Body of pancreas (tissue), 4 donors: Measurements from ENCODE around the gene ZBTB16. TPM values are rescaled to one million over a fixed set of nuclear protein-coding genes. Genes with fewer than 3 reads are reported as not detected.

ENCODE experiments used
- ATAC-seq: fragments of 150-250 bp; one replicate; pipeline ENCODE4 v1.9.1; 2016
- DNase-seq, 4 donors: peaks; one replicate each; pipeline ENCODE4 v3.0.0-alpha.2; 2019
- H3K27ac ChIP-seq, 4 donors: fragments of 200-600 bp; sonication (generic); 1 replicate in 3 of 4; 2 replicates in 1 of 4; pipeline versions ENCODE4 v1.5.1 to v1.6.1; 2016 to 2019; ENCODE audit warnings: mild to moderate bottlenecking in 1 of 4, mixed read lengths in 1 of 4, moderate library complexity in 1 of 4
- H3K27me3 ChIP-seq, 2 donors: fragments of 200-600 bp; sonication (generic); one replicate each; pipeline ENCODE4 v1.6.0; 2016; ENCODE audit warnings: mild to moderate bottlenecking in 1 of 2
- H3K36me3 ChIP-seq, 2 donors: fragments of 200-600 bp; sonication (generic); replicated peaks in 1 of 2; 2 replicates each; pipeline ENCODE4 v1.5.1; 2016; ENCODE audit warnings: low read depth in 2 of 2; ENCODE audit not compliant: insufficient read depth in 1 of 2
- H3K4me1 ChIP-seq: fragments of 200-600 bp; sonication (generic); one replicate; pipeline ENCODE4 v1.6.0; 2016
- H3K4me3 ChIP-seq, 2 donors: fragments of 200-600 bp; sonication (generic); 1 replicate in 1 of 2; 2 replicates in 1 of 2; pipeline ENCODE4 v1.5.1; 2016 to 2019
- H3K9me3 ChIP-seq, 3 donors: fragments of 200-600 bp; sonication (generic); 1 replicate in 2 of 3; 2 replicates in 1 of 3; pipeline ENCODE4 v1.5.1; 2016
- CTCF ChIP-seq, 7 experiments: fragments of 450-650 bp in 4 of 7; fragments of 200-600 bp in 3 of 7; sonication (generic) in 3 of 7; IDR thresholded peaks; one replicate each; pipeline ENCODE4 v1.5.1; 2016 to 2019; ENCODE audit warnings: antibody characterized with exemption in 7 of 7
- POLR2A ChIP-seq, 3 donors: fragments of 450-650 bp; IDR thresholded peaks; one replicate each; pipeline ENCODE4 v1.6.1; 2016; ENCODE audit warnings: antibody characterized with exemption in 3 of 3, mild to moderate bottlenecking in 2 of 3
- WGBS, 2 donors: methylation state at CpG; one replicate each; pipeline ENCODE4 v1.1.5; 2017; 5-methylcytosine and 5-hydroxymethylcytosine counted together
- intact Hi-C: fragments of 100-400 bp; cut with DNase I; formaldehyde crosslinking; loops from one replicate; pipeline ENCODE4 v1.15.1; 2023
- total RNA-seq, 2 donors: library from RNA; depleted of rRNA; stranded (reverse); fragments of >200 nt; gene quantifications; one replicate each; pipeline ENCODE4 v1.1.0, GENCODE V29; 2016

Gene ZBTB16
- total RNA-seq, 2 donors from 2014 or later, result 96.5 to 150 TPM

DNA sequence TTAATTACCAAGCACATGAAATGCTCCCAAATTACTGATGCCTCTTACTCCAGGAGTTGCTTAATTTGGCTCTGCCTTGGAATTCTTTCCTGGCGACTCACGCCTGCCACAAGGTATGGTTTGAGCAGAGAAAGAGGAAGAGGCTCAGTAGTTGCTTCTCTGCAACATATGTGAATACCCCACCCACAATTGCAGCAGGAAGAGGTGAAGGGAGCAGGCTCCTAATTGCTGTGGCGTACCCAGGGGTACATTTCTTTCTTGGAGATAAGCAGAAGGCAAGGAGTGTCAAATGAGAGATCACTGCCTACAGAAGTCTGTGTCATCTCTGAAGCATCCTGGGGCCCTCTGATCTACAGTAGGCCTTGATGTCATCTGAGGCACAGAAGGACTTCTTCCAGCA lies 226.1 kb downstream of the ZBTB16 start:
- intact Hi-C loops, result no loop called here
- Histone ChIP-seq H3K4me3 (no peak overlapping the region), H3K9me3 (no peaks in the 10 kb centered on the region), H3K36me3 (no peaks in the 10 kb centered on the region), H3K4me1 (no peaks in the 10 kb centered on the region), H3K27ac (no peak overlapping the region), H3K27me3 (no peaks in the 10 kb centered on the region)
- WGBS, 2 donors, result 75 to 88% methylated on average over 3 of the region's 3 CpGs
- TF ChIP-seq POLR2A (IDR thresholded peaks at IDR 0.05) (no peak), CTCF (IDR thresholded peaks at IDR 0.05) (no peak)
- ATAC-seq, result no peak
- no peak for DNase-seq

DNA sequence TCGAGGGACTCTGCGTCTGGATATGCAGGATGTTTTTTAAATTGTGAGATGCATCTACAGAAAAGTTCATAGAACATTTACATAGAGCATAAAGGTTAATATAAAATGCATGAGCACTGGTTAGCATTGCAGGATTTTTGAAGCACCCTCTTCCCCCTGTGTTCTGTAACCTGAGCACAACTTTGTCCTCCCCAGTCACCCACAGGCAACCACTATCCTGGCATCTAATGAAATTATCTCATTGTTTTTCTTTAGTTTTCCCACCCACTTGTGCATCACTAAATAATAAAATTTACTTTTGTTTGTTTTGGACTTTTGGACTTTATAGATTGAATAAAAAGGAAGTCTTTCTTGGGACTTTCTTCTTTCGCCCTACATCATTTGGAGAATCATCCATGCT lies 226.7 kb downstream of the ZBTB16 start:
- Histone ChIP-seq H3K4me1 (no peaks in the 10 kb centered on the region), H3K4me3 (no peak overlapping the region), H3K27me3 (no peaks in the 10 kb centered on the region), H3K36me3 (no peaks in the 10 kb centered on the region), H3K9me3 (no peaks in the 10 kb centered on the region), H3K27ac (no peak overlapping the region)
- WGBS, 2 donors, result 82 to 85% methylated on average over 3 of the region's 3 CpGs
- no peak for TF ChIP-seq CTCF (IDR thresholded peaks at IDR 0.05)
- TF ChIP-seq POLR2A (IDR thresholded peaks at IDR 0.05), result no peak
- intact Hi-C loops, result no loop called here
- no peak for DNase-seq
- ATAC-seq, result no peak

GRCh38 chr11:114287154-114287553 lies 227.6 kb downstream of the ZBTB16 start:
- no peaks in the 10 kb centered on the region for H3K9me3 ChIP-seq
- no peaks in the 10 kb centered on the region for H3K27me3 ChIP-seq
- H3K36me3 ChIP-seq, result no peaks in the 10 kb centered on the region
- WGBS, 2 donors, result 47 to 59% methylated on average over 2 of the region's 2 CpGs
- H3K4me1 ChIP-seq, result peaks cover 4% of the 10 kb centered on the region
- no peak for DNase-seq
- intact Hi-C loops, result no loop called here
- no peak overlapping the region for H3K4me3 ChIP-seq
- no peak for ATAC-seq
- no peak overlapping the region for H3K27ac ChIP-seq
- TF ChIP-seq POLR2A (IDR thresholded peaks at IDR 0.05) (no peak), CTCF (IDR thresholded peaks at IDR 0.05) (no peak)

DNA sequence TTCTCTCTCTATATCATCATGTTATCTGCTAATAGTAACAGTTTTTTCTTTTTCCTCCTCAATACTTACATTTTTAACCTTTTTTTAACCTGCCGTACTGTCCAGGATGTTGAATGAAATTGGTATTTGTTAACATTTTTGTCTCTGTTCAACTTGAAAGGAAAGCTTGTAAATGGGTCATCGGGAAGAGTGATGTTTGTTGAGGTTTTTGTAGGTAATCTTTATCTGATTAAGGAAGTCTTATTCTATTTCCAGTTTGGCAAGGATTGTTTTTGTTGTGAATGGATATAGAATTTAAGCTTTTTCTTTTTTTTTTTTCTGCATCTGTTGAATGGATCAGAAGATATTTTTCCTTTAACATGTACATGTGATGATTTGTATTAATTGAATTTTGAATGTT lies 228.6 kb downstream of the ZBTB16 start:
- H3K9me3 ChIP-seq, result no peaks in the 10 kb centered on the region
- WGBS, 2 donors, result 61 to 65% methylated on average over 2 of the region's 2 CpGs
- H3K27ac ChIP-seq, result no peak overlapping the region
- H3K27me3 ChIP-seq, result no peaks in the 10 kb centered on the region
- no peak for TF ChIP-seq CTCF (IDR thresholded peaks at IDR 0.05)
- TF ChIP-seq POLR2A (IDR thresholded peaks at IDR 0.05), result no peak
- intact Hi-C loops, result no loop called here
- H3K4me3 ChIP-seq, result no peak overlapping the region
- H3K36me3 ChIP-seq, result no peaks in the 10 kb centered on the region
- peaks cover 13% of the 10 kb centered on the region for H3K4me1 ChIP-seq
- DNase-seq, result no peak
- ATAC-seq, result no peak

DNA sequence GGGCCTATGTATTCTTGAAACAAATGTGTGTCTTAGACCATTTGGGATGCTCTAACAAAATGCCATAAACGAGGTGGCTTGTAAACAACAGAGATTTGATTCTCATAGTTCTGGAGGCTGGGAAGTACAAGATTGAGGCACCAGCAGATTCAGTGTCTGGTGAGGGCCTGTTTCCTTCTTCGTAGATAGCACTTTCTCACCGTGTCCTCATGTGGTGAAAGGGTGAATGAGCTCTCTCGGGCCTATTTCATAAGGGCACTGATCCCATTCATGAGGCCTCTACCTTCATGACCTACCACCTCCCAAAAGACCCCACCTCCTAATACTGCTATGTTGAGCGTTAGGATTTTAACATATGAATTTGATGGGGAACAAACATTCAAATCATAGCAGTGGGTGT lies 230.3 kb downstream of the ZBTB16 start:
- no peaks in the 10 kb centered on the region for H3K27me3 ChIP-seq
- TF ChIP-seq POLR2A (IDR thresholded peaks at IDR 0.05), result no peak
- no peak for TF ChIP-seq CTCF (IDR thresholded peaks at IDR 0.05)
- no peak overlapping the region for H3K27ac ChIP-seq
- no peak overlapping the region for H3K4me3 ChIP-seq
- no peaks in the 10 kb centered on the region for H3K9me3 ChIP-seq
- intact Hi-C loops, result no loop called here
- DNase-seq (no peak), ATAC-seq (no peak)
- no peaks in the 10 kb centered on the region for H3K36me3 ChIP-seq
- peaks cover 13% of the 10 kb centered on the region for H3K4me1 ChIP-seq
- WGBS, 2 donors, result 83 to 92% methylated on average over 5 of the region's 5 CpGs
